AG10803 (cell line): Measurements from ENCODE around the gene KIF16B.
A peak's percentile ranks its signal among the peaks of the same experiment; 100 is the strongest.

Experiments used
- DNase-seq: peaks from one replicate; pipeline ENCODE4 v3.0.0; 2010; ENCODE audit warnings: low read depth
- H3K4me3 ChIP-seq: 2 replicates; pipeline ENCODE4 v1.5.1; 2011; ENCODE audit warnings: mild to moderate bottlenecking, low read length, control low read depth
- CTCF ChIP-seq: conservative IDR thresholded peaks from 2 replicates; pipeline ENCODE4 v1.5.1; 2011; ENCODE audit warnings: mild to moderate bottlenecking, low read length, control low read depth, inconsistent platforms

Gene KIF16B

GRCh38 chr20:16617056-16617455 is 43.8 kb upstream of the KIF16B start:
- no peak for TF ChIP-seq CTCF
- H3K4me3 ChIP-seq = no peak overlapping the region
- DNase-seq = no peak

- DNase-seq = no peak
- H3K4me3 ChIP-seq = no peak overlapping the region
- TF ChIP-seq CTCF = no peak
These were observed 43.1 kb upstream of the KIF16B start for GRCh38 chr20:16616317-16616716.

DNA sequence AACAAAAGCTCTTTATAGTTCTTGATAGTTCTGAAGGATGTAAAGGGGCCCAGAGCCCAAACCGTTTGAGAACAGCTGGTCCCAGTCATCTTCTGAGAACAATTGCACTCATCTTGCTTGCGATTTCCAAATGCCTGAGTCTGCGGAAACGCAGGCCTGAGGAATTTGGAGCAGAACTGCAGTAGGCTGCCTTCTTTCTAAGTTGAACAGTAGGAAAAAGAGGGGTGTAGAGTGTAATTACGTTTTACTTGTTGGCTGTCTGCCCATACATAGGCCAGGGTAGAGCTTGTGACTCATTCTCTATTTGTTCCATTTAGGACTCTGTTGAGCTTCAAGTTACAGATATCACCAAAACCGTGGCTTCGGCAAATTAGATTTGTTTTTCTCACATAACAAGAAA is 42.0 kb upstream of the KIF16B start:
- peak; percentile 62 for DNase-seq
- TF ChIP-seq CTCF = no peak
- H3K4me3 ChIP-seq = no peak overlapping the region

GRCh38 chr20:16613954-16614353 is 40.7 kb upstream of the KIF16B start:
- no peak for DNase-seq
- TF ChIP-seq CTCF = no peak
- H3K4me3 ChIP-seq = no peak overlapping the region

DNA sequence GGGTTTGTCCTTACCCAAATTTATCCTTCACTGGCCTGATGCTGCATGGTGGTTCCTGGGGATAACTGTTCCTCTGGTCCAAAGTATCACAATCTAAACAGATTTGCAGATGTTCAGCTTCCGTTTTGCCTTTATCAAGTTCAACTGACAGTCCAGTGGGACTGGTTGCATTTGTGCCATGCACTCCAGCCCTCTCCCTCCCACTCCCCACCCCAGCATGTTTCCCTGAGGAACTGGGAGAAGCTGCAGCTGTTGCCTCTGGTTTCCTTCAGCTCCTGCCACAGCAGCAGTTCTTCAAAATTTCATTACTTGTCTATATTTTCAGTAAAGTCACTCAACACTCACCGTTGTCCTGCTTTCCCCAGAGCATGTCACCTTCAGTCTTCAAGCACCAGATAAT is 39.5 kb upstream of the KIF16B start:
- DNase-seq = no peak
- no peak overlapping the region for H3K4me3 ChIP-seq
- TF ChIP-seq CTCF = no peak

DNA sequence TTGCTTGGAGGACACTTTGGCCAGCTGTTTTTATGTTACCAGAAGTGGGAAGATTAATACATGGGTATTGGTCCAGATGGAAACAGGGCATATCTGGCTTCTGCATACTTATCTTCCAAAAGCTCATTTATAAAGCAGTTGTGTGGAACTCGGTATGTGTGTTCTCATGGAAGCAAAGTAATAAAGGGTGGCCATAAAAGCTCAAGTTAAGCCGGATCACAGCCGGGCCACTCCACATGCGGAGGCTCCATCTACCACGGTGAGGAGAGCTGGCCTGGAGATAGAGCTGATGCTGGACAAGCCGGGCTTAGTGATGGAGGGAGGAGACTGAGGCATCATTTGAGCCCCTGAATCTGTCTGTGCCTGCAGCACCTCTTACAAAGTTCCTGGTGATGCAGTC is 38.6 kb upstream of the KIF16B start:
- TF ChIP-seq CTCF = no peak
- H3K4me3 ChIP-seq = no peak overlapping the region
- no peak for DNase-seq

- no peak for TF ChIP-seq CTCF
- no peak for DNase-seq
- H3K4me3 ChIP-seq = no peak overlapping the region
These were observed 35.8 kb upstream of the KIF16B start for GRCh38 chr20:16609066-16609465.
